HepG2 (cell line): ENCODE results near the gene RBM45. TPM values are rescaled to one million over a fixed set of nuclear protein-coding genes. Genes with fewer than 3 reads are reported as not detected.

Source experiments
- ARID4A ChIP-seq: sonication (generic); formaldehyde crosslinking; IDR thresholded peaks from 2 replicates; pipeline ENCODE4 v1.5.0; 2020; ENCODE audit warnings: mild to moderate bottlenecking, missing genetic modification reagents, borderline replicate concordance
- FOXM1 ChIP-seq: sonication (generic); formaldehyde crosslinking; IDR thresholded peaks from 2 replicates; pipeline ENCODE4 v1.5.0; 2020; ENCODE audit warnings: missing genetic modification reagents
- FOXO1 ChIP-seq: sonication (generic); formaldehyde crosslinking; IDR thresholded peaks from 2 replicates; pipeline ENCODE4 v1.4.0; 2020; ENCODE audit warnings: missing genetic modification reagents
- HDAC1 ChIP-seq: sonication (generic); formaldehyde crosslinking; IDR thresholded peaks from 2 replicates; pipeline ENCODE4 v1.5.1; 2020; ENCODE audit warnings: mild to moderate bottlenecking, missing genetic modification reagents
- HHEX ChIP-seq: IDR thresholded peaks from 2 replicates; pipeline ENCODE4 v1.6.1; 2016; ENCODE audit warnings: control low read depth
- HNRNPUL1 ChIP-seq: fragments of 200-400 bp; formaldehyde crosslinking; IDR thresholded peaks from 2 replicates; pipeline ENCODE4 v1.6.1; 2017; ENCODE audit warnings: low read depth, mild to moderate bottlenecking, low read length, moderate library complexity
- HOXD1 ChIP-seq: sonication (generic); formaldehyde crosslinking; IDR thresholded peaks from 2 replicates; pipeline ENCODE4 v1.5.0; 2020; ENCODE audit warnings: missing genetic modification reagents
- NR3C1 ChIP-seq: sonication (generic); formaldehyde crosslinking; IDR thresholded peaks from 2 replicates; pipeline ENCODE4 v1.4.0; 2020; ENCODE audit warnings: missing genetic modification reagents
- PHB2 ChIP-seq: fragments of 450-650 bp; IDR thresholded peaks from 2 replicates; pipeline ENCODE4 v1.6.1; 2018; ENCODE audit not compliant: partially characterized antibody
- RFX3 ChIP-seq: IDR thresholded peaks from 2 replicates; pipeline ENCODE4 v1.6.1; 2016; ENCODE audit warnings: missing biosample characterization, missing genetic modification reagents
- ZNF230 ChIP-seq: sonication (generic); formaldehyde crosslinking; IDR thresholded peaks from 2 replicates; pipeline ENCODE4 v1.4.0; 2020; ENCODE audit warnings: mild to moderate bottlenecking, missing genetic modification reagents
- ZNF235 ChIP-seq: sonication (generic); formaldehyde crosslinking; IDR thresholded peaks from 2 replicates; pipeline ENCODE4 v1.8.1; 2023; ENCODE audit warnings: mild to moderate bottlenecking, missing genetic modification reagents, borderline replicate concordance
- ZNF329 ChIP-seq: sonication (generic); formaldehyde crosslinking; IDR thresholded peaks from 2 replicates; pipeline ENCODE4 v1.9.0; 2021; ENCODE audit warnings: low read depth, mild to moderate bottlenecking, missing genetic modification reagents
- ZNF446 ChIP-seq: sonication (generic); formaldehyde crosslinking; IDR thresholded peaks from 2 replicates; pipeline ENCODE4 v1.5.0; 2020; ENCODE audit warnings: mild to moderate bottlenecking, missing genetic modification reagents
- polyA plus RNA-seq, 8 experiments: library from polyadenylated mRNA; depleted of rRNA in 3 of 8; stranded (reverse) in 7 of 8; unstranded in 1 of 8; fragments of >200 nt; fragmentation: Illumina TruSeq in 4 of 8; extraction: Trizol in 4 of 8; gene quantifications; 2 replicates each; pipeline versions ENCODE4 v1.2.1 to v1.2.3, GENCODE V29; 2011 to 2016; ENCODE audit warnings: low read depth in 4 of 8, missing spikeins in 1 of 8, mixed read lengths in 1 of 8; ENCODE audit not compliant: insufficient read depth in 1 of 8
- total RNA-seq, 5 experiments: library from RNA; depleted of rRNA; stranded (reverse); fragments of >200 nt; fragmentation: Illumina TruSeq; extraction: Trizol; gene quantifications; 2 replicates each; pipeline ENCODE4 v1.2.3, GENCODE V29; 2016; ENCODE audit warnings: low read depth in 1 of 5
- TF ChIP-seq, protein P1 (sequence below): IDR thresholded peaks from 2 replicates; pipeline ENCODE4 v1.6.1; 2018; ENCODE audit warnings: missing genetic modification reagents
- TF ChIP-seq, protein P2 (sequence below): sonication (generic); formaldehyde crosslinking; IDR thresholded peaks from 2 replicates; pipeline ENCODE4 v1.4.0; 2020; ENCODE audit warnings: missing genetic modification reagents
- TF ChIP-seq, protein P3 (sequence below): sonication (generic); formaldehyde crosslinking; IDR thresholded peaks from 2 replicates; pipeline ENCODE4 v1.8.1; 2023; ENCODE audit warnings: mild to moderate bottlenecking, inconsistent platforms, moderate library complexity, missing genetic modification reagents, borderline replicate concordance

Gene RBM45
- total and polyA plus RNA-seq, 2 of the 13 experiments (the other 11 are each of a cell fraction or from before 2014, with no cell fraction given), result 5.7 to 25.2 TPM

- peak; percentile 75; the same call in 1 of the 2 replicates for TF ChIP-seq HDAC1
- TF ChIP-seq RFX3 (CRISPR knock-in tag), result no peak
- no peak for TF ChIP-seq HNRNPUL1
- TF ChIP-seq, protein P1, sequence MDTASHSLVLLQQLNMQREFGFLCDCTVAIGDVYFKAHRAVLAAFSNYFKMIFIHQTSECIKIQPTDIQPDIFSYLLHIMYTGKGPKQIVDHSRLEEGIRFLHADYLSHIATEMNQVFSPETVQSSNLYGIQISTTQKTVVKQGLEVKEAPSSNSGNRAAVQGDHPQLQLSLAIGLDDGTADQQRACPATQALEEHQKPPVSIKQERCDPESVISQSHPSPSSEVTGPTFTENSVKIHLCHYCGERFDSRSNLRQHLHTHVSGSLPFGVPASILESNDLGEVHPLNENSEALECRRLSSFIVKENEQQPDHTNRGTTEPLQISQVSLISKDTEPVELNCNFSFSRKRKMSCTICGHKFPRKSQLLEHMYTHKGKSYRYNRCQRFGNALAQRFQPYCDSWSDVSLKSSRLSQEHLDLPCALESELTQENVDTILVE (CRISPR knock-in tag), result peak; percentile 51; the same call in 1 of the 2 replicates
- TF ChIP-seq, protein P2, sequence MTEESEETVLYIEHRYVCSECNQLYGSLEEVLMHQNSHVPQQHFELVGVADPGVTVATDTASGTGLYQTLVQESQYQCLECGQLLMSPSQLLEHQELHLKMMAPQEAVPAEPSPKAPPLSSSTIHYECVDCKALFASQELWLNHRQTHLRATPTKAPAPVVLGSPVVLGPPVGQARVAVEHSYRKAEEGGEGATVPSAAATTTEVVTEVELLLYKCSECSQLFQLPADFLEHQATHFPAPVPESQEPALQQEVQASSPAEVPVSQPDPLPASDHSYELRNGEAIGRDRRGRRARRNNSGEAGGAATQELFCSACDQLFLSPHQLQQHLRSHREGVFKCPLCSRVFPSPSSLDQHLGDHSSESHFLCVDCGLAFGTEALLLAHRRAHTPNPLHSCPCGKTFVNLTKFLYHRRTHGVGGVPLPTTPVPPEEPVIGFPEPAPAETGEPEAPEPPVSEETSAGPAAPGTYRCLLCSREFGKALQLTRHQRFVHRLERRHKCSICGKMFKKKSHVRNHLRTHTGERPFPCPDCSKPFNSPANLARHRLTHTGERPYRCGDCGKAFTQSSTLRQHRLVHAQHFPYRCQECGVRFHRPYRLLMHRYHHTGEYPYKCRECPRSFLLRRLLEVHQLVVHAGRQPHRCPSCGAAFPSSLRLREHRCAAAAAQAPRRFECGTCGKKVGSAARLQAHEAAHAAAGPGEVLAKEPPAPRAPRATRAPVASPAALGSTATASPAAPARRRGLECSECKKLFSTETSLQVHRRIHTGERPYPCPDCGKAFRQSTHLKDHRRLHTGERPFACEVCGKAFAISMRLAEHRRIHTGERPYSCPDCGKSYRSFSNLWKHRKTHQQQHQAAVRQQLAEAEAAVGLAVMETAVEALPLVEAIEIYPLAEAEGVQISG (CRISPR knock-in tag), result peak; percentile 90
- TF ChIP-seq ZNF329, result 0 out of 2 replicates have a peak, but pooled peaks have one; percentile 17
- no peak for TF ChIP-seq FOXM1 (CRISPR knock-in tag)
- TF ChIP-seq ARID4A (CRISPR knock-in tag), result peak; percentile 82; the same call in 1 of the 2 replicates
- no peak for TF ChIP-seq ZNF235
- no peak; the same call in 1 of the 2 replicates for TF ChIP-seq HHEX
- TF ChIP-seq ZNF446 (CRISPR knock-in tag), result 0 out of 2 replicates have a peak, but pooled peaks have one; percentile 24
- TF ChIP-seq, protein P3, sequence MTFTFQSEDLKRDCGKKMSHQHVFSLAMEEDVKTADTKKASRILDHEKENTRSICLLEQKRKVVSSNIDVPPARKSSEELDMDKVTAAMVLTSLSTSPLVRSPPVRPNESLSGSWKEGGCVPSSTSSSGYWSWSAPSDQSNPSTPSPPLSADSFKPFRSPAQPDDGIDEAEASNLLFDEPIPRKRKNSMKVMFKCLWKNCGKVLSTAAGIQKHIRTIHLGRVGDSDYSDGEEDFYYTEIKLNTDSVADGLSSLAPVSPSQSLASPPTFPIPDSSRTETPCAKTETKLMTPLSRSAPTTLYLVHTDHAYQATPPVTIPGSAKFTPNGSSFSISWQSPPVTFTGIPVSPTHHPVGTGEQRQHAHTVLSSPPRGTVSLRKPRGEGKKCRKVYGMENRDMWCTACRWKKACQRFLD, result no peak
- no peak for TF ChIP-seq PHB2
- TF ChIP-seq ZNF230 (CRISPR knock-in tag), result peak; percentile 86
- TF ChIP-seq FOXO1 (CRISPR knock-in tag), result peak; percentile 71
- TF ChIP-seq NR3C1 (CRISPR knock-in tag), result no peak
- TF ChIP-seq HOXD1 (CRISPR knock-in tag), result peak; percentile 54; the same call in 1 of the 2 replicates
Measured at GRCh38 chr2:178072383-178073301, 39.6 kb upstream of the RBM45 start, which contains the start of gene PDE11A (continued).
